ENCODE data around the gene ANK3.

DNA sequence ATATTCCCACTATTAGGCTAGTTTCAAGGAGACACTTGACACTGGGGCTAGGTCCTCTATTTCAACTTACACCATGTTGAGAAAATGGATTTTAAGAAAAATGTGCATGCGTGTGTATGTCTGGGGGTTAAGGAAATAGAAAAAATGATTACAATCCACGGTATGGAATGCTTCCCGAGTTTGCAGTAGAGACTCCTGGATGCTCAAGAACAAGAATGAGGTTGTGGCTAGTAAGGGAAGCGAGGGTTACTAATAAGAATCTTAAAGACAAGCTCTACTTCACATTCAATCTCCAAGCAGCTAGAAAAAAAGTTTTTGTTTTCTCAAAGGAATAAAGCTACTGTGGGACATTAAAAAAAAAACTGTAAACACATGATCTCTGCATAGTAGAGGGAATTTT lies 54.7 kb downstream of the ANK3 start:
- TF ChIP-seq, protein P1, sequence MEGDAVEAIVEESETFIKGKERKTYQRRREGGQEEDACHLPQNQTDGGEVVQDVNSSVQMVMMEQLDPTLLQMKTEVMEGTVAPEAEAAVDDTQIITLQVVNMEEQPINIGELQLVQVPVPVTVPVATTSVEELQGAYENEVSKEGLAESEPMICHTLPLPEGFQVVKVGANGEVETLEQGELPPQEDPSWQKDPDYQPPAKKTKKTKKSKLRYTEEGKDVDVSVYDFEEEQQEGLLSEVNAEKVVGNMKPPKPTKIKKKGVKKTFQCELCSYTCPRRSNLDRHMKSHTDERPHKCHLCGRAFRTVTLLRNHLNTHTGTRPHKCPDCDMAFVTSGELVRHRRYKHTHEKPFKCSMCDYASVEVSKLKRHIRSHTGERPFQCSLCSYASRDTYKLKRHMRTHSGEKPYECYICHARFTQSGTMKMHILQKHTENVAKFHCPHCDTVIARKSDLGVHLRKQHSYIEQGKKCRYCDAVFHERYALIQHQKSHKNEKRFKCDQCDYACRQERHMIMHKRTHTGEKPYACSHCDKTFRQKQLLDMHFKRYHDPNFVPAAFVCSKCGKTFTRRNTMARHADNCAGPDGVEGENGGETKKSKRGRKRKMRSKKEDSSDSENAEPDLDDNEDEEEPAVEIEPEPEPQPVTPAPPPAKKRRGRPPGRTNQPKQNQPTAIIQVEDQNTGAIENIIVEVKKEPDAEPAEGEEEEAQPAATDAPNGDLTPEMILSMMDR (IDR thresholded peaks at IDR 0.05 in 8 of 11, conservative IDR thresholded peaks at IDR 0.05 in 3 of 11), result no peak
- TF ChIP-seq POLR2A (IDR thresholded peaks at IDR 0.05), result no peak

All from spleen (tissue), 7 donors.